NCI-H1417 treated with DMSO at 0.1 percent for 48 hours (cell line): ENCODE data around the gene GAS2.

ENCODE experiments used
- DNase-seq: peaks from one replicate; lab custom pipeline; 2025; lab: John Stamatoyannopoulos, UW

Gene GAS2

GRCh38 chr11:22674470-22675439, 8.3 kb downstream of the GAS2 start:
- DNase-seq = no peak

DNA sequence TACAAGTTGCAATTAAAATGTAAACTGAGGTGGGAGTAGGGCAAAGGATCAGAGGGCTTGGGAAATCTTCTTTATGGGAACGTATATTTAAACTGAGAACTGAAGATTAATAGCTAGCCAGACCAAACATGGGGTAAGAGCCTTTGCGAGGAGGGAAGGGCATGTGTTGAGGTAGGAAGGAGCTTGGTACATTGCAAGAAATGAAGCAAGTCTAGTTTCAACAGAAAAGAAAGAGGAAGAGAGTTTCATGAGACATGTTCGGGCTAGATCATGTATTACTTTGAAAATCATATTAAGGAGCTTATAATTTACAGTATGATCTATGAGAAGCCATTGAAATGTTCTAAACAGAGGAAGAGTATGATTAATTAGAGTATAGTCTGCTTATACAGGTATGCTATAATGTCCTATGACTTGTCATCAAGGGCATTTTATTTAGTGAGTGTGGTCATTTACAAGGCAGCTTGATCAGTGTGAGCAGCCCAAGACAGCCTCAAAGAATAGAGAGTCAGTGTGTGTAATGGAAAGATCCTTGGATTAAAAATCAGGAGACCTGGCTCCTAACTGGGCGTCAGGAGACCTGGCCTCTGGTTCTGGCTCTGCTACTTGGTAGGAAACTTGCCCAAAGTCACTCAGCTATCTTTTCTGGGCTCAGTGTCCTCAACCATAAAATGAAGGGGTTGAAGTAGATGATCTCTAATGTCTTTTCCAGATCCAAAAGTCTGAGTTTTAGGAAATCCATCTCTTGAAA, 10.9 kb downstream of the GAS2 start:
- no peak for DNase-seq

- no peak for DNase-seq
Observed at GRCh38 chr11:22680628-22681027, 14.2 kb downstream of the GAS2 start.

DNA sequence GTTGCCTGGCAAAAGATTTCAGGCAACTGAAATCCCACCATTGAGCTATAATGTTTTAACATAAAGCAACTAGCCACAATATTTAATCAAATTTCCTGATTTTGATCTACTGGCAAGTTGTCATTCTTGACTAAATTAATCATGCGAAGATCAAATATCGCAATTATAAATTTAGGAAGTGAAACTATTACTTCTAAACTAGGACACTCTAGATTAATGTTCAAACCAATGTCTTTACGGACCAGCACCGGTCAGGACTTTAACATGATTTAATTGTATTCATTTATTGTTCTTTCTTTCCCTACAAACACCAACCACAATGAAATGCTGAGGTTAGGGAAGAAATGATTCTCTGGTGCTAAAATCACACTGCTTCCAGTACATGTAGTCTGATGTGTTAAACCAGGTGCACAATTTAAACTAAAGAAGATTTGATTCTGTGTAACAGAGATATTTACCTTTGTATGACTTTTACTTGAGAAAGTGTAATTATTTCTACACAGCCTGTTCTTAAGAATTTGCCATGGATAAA, 14.9 kb downstream of the GAS2 start:
- DNase-seq = no peak

DNA sequence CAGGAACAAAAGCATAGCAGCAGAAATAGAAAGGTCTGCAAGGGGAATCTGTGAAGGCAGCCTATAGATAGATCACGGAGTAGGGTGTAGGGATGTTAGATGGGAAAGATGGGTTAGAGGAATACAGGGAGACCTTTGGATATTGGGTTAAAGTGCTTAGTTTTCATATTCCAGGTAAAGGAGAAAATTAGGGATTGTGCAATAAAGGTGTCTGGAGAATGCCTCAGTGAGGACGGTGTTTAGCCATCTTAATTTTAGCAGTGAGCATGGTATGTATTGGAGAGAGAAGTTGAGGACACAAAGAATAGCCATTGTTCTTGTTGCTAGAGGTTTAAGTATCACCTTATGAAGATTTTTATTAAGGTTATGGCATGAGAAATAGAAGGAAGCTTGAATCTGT, 17.7 kb downstream of the GAS2 start:
- no peak for DNase-seq

GRCh38 chr11:22685111-22685510, 18.7 kb downstream of the GAS2 start:
- no peak for DNase-seq

DNA sequence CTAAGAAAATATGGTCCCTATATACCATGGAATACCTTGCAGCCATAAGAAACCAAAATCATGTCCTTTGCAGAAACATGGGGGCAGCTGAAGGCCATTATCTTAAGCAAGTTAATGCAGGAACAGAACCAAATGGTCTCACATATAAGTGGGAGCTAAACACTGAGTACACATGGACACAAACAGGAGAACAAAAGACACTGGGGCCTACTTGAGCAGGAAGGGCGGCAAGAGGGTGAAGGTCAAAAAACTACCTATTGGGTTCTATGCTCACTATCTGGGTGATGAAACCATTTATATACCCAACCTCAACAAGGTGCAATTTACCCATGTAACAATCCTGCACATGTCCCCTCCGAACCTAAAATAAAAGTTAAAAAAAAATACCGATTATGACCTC, 22.5 kb downstream of the GAS2 start:
- no peak for DNase-seq

- no peak for DNase-seq
Observed at GRCh38 chr11:22690257-22690656, 23.8 kb downstream of the GAS2 start.

GRCh38 chr11:22690871-22691270, 24.5 kb downstream of the GAS2 start:
- no peak for DNase-seq

DNA sequence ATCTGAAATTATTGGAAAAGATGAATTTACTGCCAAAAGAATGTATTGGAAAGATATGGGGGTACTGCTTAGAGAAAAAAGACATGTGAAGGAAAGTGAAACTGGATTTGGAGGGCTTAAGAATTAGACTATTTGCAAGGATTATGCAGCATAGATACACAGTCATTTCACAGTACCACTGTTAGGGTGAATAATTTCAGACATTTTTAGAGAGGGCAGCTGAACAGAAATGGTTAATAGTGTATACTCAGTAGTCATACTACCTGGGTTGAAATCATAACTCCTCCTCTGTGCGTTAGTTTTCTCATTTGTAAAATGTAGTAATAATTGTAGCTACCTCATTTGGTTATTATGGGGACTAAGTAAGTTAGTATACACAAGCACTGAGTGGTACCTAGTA, 33.0 kb downstream of the GAS2 start:
- no peak for DNase-seq

GRCh38 chr11:22702031-22702430, 35.6 kb downstream of the GAS2 start:
- DNase-seq = no peak

- DNase-seq = peak; percentile 68
Observed at GRCh38 chr11:22703040-22703439, 36.6 kb downstream of the GAS2 start.

- peak; percentile 79 for DNase-seq
Observed at GRCh38 chr11:22703591-22703990, 37.2 kb downstream of the GAS2 start.

GRCh38 chr11:22707119-22707899, 40.9 kb downstream of the GAS2 start:
- no peak for DNase-seq

DNA sequence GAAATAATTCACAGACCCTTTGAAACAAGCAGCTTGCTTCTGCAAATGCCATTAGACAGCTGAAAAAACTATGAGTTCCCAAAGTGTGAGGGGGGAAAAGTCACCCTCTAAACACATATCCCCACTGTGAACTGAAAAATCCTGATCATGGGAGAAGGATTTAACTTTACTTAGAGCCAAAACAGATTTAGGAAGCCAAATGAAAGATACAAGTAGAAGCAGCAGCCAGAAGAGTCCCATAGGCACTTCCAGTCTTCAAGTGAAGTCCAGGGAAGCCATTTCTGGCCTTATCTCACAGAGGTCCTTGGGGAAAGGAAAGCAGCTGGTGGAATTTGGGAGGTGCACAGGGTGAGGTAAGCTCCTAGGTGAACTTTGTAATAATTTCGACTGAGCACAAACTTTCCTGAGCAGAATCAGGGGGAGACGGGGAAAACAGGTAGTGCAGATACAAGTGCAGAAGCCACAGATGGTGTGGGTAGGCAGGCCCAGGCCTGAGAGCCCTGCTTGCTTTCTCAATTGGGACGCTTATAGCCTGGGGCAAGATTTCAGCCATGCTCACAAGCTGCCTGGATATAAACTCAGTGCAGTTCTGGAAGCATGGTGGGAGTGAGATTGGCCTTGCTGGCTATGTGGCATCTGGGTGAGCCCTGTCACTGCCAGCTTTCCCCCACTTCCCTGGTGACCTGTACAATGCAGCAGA, 44.8 kb downstream of the GAS2 start:
- no peak for DNase-seq

DNA sequence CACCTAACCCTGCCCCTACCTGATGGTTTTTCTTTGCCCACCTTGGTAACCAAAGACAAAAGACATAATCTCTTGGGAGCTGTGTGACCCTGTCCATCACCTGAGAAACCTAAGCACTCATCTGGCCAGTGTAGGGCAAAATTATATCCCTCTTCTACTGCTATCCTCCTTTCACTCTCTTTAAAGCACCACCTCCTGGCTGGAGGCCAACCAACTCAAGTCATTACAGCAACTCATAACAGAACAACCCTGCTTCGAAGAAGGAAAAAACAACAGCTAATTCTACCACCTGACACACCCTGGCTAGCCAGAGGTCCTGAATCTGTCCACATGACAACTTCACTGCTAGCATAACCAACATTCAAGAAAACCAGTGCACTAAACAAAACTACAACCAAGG, 45.5 kb downstream of the GAS2 start:
- no peak for DNase-seq

- DNase-seq = no peak
Observed at GRCh38 chr11:22713336-22713735, 46.9 kb downstream of the GAS2 start.

- no peak for DNase-seq
Observed at GRCh38 chr11:22715971-22716370, 49.6 kb downstream of the GAS2 start.

DNA sequence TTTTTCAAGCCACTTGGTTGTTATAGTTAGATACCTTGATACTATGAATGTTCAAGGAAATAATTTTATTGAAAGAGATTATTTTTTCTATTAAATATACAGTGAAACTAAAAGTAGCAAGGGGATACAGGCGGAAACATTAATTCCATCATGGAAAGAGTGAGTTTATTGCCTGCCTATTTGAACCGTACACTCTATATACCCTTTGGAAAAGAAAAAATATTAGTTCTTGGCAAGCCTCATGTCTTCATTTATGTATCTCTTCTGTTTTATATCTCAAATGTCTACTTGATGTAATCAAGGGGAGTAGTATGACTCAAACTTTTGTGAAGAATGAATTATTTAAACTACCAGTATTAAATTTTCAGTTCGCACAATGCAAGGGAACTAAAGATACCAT, 54.0 kb downstream of the GAS2 start:
- DNase-seq = no peak

DNA sequence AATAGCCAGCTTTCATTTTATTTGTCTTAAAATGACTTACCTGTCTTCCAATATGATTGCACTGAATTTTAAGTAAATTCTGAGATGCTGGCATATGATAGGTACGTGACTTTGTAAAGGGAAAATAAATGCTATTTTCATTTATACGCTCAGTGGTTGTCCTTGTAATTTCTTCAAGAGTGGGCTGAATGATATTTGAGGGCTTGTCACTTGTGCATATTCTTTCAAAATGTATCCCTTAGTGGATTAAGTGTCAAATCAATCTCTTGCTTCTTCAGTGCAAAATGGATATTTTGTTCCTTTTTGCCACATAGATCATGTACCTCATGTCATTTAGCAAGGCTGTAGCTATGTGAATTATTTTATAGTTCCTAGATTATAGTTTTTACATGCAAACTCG, 56.9 kb downstream of the GAS2 start:
- DNase-seq = no peak

DNA sequence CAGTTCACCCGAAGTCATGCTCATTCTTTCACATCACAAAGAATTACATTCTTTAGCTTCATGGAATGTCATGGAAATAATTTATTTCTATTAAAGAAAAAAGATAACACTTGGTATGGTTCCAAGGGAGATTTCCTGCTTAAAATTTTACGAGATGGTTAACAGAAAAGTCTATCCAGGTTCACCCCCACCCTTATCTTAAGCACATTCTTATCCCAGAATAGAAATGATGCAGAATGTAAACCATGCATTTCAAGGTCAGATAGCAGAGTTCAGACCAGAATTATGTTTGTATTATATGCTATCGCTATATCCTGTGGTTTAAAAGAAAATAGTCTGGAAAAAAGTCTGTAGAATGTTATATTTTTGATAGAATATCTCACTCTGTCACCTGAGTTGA, 58.7 kb downstream of the GAS2 start:
- no peak for DNase-seq
